Esophagus muscularis mucosa (tissue), 3 donors: ENCODE results near the gene UBE2F.

Experiments used
- CTCF ChIP-seq, 3 experiments: fragments of 200-600 bp in 2 of 3; fragments of 450-650 bp in 1 of 3; sonication (generic) in 2 of 3; IDR thresholded peaks; one replicate each; pipeline ENCODE4 v1.5.1; 2017 to 2019; ENCODE audit warnings: antibody characterized with exemption in 3 of 3, mild to moderate bottlenecking in 2 of 3, moderate library complexity in 1 of 3
- POLR2A ChIP-seq: fragments of 450-650 bp; IDR thresholded peaks from one replicate; pipeline ENCODE4 v1.6.1; 2017; ENCODE audit warnings: antibody characterized with exemption, moderate library complexity, mild to moderate bottlenecking, low read depth

DNA sequence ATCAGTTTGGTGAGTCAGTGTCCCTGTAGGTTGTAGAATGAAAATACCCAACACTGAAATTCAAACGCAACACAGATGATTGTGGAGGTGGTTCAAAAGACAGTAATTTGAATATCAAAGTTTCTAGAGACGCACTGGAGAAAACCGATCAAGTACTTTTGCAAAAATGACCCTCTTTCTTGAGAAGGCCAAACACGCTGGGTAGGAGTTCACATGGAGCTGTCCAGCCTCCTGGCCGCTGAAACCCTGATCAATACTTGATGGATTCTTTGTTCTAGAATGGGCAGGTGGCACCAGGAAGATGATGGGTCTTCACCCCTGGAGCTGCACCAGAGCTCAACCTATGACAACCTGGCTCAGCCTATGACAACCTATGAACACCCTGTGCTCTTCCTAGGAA lies 39.7 kb upstream of the UBE2F start:
- TF ChIP-seq CTCF (IDR thresholded peaks at IDR 0.05) (no peak), POLR2A (no peak)
